ENCODE data around the gene SYT8.
"Not testable (repeated sequence)": the region's sequence is repeated elsewhere in the genome, so short reads cannot be mapped to it uniquely, and the experiment has no call there.

SYT8 gene

DNA sequence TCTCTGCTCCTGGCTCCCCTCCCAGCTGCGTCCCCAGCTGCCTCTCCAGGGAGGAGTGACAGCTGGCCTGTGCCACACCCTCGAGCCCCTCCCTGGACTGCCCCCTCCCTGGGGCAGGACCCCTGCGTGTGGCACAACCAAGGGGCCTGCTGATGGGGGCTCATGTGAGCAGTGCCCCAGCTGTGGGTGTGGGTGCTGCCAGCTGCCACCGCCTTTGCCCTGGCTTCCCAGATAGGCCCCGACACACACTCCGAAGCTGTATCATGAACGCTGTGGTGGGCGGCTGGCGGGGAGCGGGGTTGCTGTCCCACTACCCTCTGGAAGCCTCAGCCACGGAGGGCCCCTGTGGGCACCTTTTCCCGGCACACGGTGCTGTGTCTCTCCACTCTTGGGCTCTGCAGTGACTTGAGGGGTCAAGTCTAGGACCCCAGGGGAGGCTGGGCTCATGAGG is 41.1 kb downstream of the SYT8 start:
- not testable (repeated sequence) for DNase-seq

GRCh38 chr11:1876361-1877063 is 41.7 kb downstream of the SYT8 start:
- no peak for DNase-seq

GRCh38 chr11:1877211-1878136 is 42.7 kb downstream of the SYT8 start:
- no peak for DNase-seq

DNA sequence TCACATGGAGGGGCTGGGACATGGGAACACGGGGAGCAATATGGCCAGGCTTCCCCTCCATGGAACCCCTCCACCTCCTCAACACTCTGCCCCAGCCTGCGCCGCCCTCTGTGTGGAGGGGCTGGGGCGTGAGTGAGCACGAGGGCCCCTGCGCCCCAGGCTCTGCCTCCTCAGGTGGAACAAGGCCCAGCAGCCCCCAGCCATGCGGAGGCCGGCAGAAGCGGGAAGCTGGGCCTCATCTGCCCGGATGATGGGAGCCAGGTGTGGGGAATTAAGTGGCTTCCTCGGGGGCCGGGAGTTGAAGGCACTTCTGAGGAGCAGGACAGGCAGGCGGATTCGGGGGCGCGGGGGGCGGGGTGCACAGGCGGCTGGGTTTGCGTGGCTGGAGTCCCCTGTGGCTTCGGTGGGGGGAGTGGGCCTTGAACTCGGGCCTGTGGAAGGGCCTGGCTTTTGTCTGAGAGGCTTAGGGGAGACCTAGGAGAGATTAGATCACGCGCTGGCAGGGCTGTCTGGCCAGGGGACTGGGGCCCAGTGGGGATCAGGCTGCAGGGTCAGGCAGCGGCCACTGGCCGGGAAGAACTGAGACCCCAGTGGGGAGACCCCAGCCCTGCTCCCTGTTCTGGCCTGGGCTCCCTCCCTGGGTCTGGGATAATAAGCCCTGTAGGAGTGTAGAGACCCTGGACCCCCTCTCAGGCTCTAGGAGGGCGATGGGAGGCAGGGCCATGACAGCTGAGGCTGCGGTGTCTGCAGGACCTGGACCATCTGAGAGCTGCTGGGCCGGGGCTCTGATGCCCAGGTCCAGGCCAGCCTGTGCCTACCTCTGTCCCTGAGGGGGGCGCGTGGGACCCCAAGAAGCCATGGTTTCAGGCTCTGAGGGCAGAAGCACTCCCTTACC is 43.6 kb downstream of the SYT8 start:
- no peak for DNase-seq

- no peak for DNase-seq
These were observed 44.7 kb downstream of the SYT8 start for GRCh38 chr11:1879342-1879940.

DNA sequence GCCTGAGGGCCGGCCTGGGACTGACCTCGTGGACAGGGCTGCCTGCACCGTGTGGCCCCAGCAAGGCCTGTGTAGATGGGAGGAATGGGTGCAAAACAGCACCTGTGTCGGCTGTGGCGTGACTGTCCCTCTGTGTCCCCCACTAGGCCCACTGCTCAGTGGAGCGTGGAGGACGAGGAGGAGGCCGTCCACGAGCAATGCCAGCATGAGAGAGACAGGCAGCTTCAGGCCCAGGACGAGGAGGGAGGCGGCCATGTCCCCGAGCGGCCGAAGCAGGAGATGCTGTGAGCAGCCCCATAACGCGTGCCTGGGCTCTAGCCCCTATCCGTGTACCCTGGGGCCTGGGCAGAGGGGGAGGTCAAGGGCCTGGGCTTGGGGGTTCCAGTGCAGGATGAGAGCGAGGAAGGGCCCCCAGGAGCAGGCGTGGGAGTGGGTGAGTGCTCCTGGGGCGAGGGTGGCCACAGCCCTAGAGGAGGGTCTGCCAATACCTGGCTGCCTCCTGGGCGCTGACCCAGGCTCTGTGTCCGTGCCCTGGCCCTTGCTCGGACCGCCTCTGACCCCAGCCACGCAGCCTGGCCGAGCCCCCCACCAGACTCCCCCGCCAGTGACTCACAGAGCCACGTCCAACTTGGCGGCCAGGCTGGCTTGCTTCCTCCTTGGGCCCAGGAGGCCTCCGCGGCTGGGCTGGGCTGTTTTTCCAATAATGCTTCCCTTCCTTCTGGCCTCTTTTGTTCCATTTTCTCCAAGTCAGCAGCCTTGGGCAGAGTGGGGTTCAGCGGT is 45.3 kb downstream of the SYT8 start:
- DNase-seq: no peak

DNA sequence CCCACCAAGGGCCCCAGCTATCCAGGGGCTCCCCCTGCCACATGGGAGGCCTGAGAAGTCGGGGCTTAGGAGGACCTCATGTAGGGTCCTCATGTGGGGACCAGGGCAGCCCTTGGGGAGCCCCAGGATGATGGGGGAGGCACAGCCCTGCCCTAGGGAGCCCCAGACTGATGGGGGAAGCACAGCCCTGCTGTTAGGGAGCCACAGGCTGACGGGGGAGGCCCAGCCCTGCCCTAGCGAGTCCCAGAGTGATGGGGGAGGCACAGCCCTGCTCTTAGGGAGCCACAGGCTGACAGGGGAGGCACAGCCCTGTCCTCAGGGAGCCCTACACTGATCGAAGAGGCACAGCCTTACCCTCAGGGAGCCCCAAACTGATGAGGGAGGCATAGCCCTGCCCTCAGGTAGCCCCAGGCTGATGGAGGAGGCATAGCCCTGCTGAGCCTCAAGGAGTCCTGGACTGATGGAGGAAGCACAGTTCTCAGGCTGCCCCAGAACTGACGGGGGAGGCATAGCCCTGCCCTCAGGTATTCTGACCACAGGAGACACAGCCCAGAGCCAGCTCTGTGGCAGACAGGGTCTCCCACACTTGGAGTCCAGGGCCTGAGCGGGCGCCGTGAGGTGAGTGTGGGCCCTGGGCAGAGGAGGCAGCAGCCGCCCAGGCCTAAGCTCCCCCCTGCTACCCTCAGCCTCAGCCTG is 46.1 kb downstream of the SYT8 start:
- DNase-seq: no peak

DNA sequence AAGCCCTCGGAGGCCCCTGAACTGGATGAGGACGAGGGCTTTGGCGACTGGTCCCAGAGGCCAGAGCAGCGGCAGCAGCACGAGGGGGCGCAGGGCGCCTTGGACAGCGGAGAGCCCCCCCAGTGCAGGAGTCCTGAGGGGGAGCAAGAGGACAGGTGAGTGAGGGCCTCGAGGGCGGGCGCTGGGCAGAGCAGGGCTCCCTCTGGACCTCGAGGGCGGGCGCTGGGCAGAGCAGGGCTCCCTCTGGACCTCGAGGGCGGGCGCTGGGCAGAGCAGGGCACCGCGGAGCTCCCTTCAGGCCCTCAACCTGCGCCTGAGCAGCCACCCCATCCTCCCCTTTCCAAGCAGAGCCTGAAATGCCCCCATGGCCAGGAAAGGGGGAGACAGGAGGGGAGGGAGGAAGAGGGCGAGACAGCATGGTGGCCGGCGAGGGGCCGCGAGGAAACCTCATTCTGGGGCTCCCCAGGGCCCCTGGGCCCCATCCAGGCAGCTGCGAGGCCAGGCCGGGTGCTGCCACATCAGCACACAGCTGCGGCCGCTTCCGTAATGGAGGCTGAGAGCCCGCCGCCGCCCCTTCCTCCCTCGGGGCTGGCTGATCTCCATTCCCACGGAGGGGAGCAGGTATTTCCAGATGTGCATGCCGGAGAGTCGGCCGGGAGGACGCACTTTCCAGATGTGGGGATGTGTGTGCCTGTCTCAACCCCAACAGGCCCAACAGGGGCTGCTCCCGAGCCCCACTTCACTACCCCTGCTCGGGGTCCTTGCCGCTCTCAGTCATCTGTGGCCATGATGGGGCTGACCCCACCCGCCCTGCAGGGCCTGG is 46.9 kb downstream of the SYT8 start:
- DNase-seq: no peak

- DNase-seq: no peak
These were observed 47.8 kb downstream of the SYT8 start for GRCh38 chr11:1882265-1883238.

DNA sequence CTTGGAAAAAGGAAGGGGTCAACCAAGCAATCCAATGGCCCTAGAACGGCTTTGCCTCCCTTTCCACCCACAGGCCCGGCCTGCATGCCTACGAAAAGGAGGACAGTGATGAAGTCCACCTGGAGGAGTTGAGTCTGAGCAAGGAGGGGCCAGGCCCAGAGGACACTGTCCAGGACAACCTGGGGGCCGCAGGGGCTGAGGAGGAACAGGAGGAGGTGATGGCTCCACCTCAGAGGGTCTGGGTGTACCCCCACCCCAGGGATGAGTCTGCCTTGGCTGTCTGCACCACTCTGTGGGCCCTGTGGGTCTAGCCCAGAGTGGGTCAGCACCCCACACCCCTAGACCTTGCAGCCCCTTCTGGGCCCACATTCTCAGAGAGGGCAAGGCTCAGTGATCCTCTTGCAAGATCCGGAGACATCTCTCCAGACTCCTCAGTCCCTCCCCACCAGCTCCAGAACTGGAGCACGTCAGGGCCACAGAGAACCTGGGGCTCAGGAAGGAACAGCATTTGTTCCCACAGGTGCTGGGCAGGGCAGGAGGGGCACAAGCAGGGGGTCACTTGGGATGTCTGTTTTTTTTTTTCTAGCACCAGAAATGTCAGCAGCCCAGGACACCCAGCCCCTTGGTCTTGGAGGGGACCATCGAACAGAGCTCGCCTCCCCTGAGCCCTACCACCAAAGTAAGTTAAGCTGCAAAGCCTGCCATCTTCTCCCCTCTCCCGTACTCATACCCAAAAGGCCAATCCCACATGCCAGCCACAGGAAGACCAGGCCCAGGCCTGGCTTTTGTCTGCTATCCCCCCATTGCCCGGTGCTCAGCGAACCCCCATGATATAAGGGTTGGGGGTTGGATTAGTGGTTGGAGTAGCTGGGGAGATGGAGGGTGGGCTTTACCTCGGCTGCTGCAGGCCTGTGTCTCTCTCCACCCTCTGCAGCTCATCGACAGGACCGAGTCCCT is 48.8 kb downstream of the SYT8 start:
- no peak for DNase-seq

- no peak for DNase-seq
These were observed 49.5 kb downstream of the SYT8 start for GRCh38 chr11:1884303-1884700.

GRCh38 chr11:1886551-1886950 is 51.8 kb downstream of the SYT8 start:
- DNase-seq: not testable (repeated sequence)

All from NCI-H1417 treated with DMSO at 0.1 percent for 48 hours (cell line).